ENCODE measurements around the gene BRINP1.

DNA sequence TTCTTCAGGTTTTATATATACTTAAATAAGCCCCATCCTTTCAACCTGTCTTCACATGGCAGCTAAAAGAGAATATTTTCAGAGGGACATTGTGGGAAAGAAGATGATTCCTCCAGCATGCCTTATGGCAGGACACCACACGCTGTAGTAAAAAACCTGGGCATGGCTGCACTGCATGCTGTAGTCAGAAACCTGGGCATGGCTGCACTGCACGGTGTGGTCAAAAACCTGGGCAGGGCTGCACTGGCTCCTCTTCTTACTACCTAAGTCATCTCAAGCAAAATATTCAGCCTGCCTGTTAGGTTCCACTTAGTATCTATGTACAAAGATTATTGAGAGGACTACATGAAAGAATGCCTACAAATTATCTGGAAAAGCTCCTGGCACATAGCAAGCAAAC lies 153.6 kb downstream of the BRINP1 start:
- TF ChIP-seq, protein P1, sequence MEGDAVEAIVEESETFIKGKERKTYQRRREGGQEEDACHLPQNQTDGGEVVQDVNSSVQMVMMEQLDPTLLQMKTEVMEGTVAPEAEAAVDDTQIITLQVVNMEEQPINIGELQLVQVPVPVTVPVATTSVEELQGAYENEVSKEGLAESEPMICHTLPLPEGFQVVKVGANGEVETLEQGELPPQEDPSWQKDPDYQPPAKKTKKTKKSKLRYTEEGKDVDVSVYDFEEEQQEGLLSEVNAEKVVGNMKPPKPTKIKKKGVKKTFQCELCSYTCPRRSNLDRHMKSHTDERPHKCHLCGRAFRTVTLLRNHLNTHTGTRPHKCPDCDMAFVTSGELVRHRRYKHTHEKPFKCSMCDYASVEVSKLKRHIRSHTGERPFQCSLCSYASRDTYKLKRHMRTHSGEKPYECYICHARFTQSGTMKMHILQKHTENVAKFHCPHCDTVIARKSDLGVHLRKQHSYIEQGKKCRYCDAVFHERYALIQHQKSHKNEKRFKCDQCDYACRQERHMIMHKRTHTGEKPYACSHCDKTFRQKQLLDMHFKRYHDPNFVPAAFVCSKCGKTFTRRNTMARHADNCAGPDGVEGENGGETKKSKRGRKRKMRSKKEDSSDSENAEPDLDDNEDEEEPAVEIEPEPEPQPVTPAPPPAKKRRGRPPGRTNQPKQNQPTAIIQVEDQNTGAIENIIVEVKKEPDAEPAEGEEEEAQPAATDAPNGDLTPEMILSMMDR (conservative IDR thresholded peaks at IDR 0.05; ENCODE audit: low read length) = no peak
- TF ChIP-seq EZH2phosphoT487 (IDR thresholded peaks at IDR 0.05; ENCODE audit: borderline replicate concordance) = no peak
